ENCODE data around the gene BANF2. TPM values are rescaled to one million over a fixed set of nuclear protein-coding genes. Genes with fewer than 3 reads are reported as not detected.

BANF2 gene
- total RNA-seq, 1 experiment from 2014 or later, result not detected

DNA sequence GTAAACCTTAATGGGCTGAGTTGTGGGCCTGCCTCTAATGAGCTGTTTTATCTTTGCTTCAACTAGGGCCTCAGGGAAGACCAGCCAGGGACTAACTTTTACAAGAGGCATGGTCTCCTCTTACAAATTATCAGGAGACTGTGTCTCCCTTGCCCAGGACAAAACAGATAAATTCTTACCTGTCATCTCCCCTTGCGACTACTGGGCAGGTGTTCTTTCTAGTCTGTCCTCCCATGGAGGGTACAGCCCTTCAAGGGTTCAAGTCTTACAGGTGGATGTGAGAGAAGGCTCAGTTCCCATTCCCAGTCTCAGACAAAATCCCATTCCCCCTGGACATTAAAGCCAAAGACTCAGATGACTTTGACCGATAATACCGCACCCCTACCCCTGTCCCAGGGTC, 31.3 kb upstream of the BANF2 start:
- Mint-ChIP-seq H3K4me3 (no peak overlapping the region), H3K4me1 (peaks cover 25 to 38% of the 10 kb centered on the region in 2 experiments), H3K36me3 (ENCODE audit: insufficient read depth in 1 of 3, low read depth in 3 of 3) (peaks cover 2 to 9% (median 4%) of the 10 kb centered on the region in 3 experiments; a peak in 3 of 7 replicates), H3K27ac (peak overlapping the region in 1 of 3 experiments; percentile 45; a peak in 2 of 7 replicates), H3K9me3 (no peaks in the 10 kb centered on the region), H3K27me3 (ENCODE audit: low read depth) (no peaks in the 10 kb centered on the region)
- no peak overlapping the region for H3K18ac ChIP-seq (ENCODE audit: insufficient read length, low read depth, low read length)
- TF ChIP-seq, protein P1, sequence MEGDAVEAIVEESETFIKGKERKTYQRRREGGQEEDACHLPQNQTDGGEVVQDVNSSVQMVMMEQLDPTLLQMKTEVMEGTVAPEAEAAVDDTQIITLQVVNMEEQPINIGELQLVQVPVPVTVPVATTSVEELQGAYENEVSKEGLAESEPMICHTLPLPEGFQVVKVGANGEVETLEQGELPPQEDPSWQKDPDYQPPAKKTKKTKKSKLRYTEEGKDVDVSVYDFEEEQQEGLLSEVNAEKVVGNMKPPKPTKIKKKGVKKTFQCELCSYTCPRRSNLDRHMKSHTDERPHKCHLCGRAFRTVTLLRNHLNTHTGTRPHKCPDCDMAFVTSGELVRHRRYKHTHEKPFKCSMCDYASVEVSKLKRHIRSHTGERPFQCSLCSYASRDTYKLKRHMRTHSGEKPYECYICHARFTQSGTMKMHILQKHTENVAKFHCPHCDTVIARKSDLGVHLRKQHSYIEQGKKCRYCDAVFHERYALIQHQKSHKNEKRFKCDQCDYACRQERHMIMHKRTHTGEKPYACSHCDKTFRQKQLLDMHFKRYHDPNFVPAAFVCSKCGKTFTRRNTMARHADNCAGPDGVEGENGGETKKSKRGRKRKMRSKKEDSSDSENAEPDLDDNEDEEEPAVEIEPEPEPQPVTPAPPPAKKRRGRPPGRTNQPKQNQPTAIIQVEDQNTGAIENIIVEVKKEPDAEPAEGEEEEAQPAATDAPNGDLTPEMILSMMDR (conservative IDR thresholded peaks at IDR 0.05), result no peak
- no peaks in the 10 kb centered on the region for H4K20me1 ChIP-seq (ENCODE audit: control insufficient read depth, insufficient read depth, insufficient read length)
- no peak overlapping the region for H3K56ac ChIP-seq (ENCODE audit: insufficient read length, low read depth, low read length)
- H2AFZ ChIP-seq (ENCODE audit: low read length), result no peak overlapping the region
- DNase-seq, result no peak
- H3K4me2 ChIP-seq (ENCODE audit: insufficient read depth, insufficient read length, low read length), result no peak overlapping the region
- H3K4ac ChIP-seq (ENCODE audit: low read depth, low read length), result no peak overlapping the region
- no peak overlapping the region for H2BK15ac ChIP-seq (ENCODE audit: low read depth, low read length)
- H3K4me1 ChIP-seq (ENCODE audit: insufficient read depth, low read length), result peaks cover 2% of the 10 kb centered on the region
- no peak overlapping the region for H3K27ac ChIP-seq (ENCODE audit: insufficient read length, low read depth, low read length)
- no peak overlapping the region for H4K91ac ChIP-seq (ENCODE audit: insufficient read length, low read depth, low read length)
- no peak overlapping the region for H2BK120ac ChIP-seq (ENCODE audit: low read depth, low read length, poor library complexity, severe bottlenecking)
- H3K14ac ChIP-seq (ENCODE audit: insufficient read depth, low read length), result no peak overlapping the region
- no peak overlapping the region for H3K23ac ChIP-seq (ENCODE audit: insufficient read length, low read depth, low read length)
- no peak overlapping the region for H2AK5ac ChIP-seq (ENCODE audit: insufficient read length, low read length)
- no peak overlapping the region for H2BK5ac ChIP-seq (ENCODE audit: insufficient read length, low read length)
- no peak overlapping the region for H2BK20ac ChIP-seq (ENCODE audit: low read depth, low read length, poor library complexity, severe bottlenecking)
- peaks cover 16% of the 10 kb centered on the region for H3K79me1 ChIP-seq (ENCODE audit: insufficient read depth, low read depth, low read length, poor library complexity, severe bottlenecking)
- H3K23me2 ChIP-seq (ENCODE audit: insufficient read length, low read depth, low read length, poor library complexity, severe bottlenecking), result no peaks in the 10 kb centered on the region
- H3K27me3 ChIP-seq (ENCODE audit: insufficient read depth, low read length), result no peaks in the 10 kb centered on the region
- no peak overlapping the region for H3K9ac ChIP-seq (ENCODE audit: extremely low read depth, insufficient read length, low read length)
- H3K79me2 ChIP-seq (ENCODE audit: insufficient read depth, low read length), result peaks cover 20% of the 10 kb centered on the region; the same call in 1 of the 2 replicates
- no peak overlapping the region for H2BK12ac ChIP-seq (ENCODE audit: insufficient read length, low read depth, low read length)
- H4K5ac ChIP-seq (ENCODE audit: insufficient read length, low read depth, low read length), result no peak overlapping the region
- no CpG with 5 or more reads among the region's 3 CpGs for WGBS (ENCODE audit: extremely low coverage, insufficient read length, low lambda C conversion rate)
- H3K9me3 ChIP-seq (ENCODE audit: control insufficient read depth, low read depth, low read length), result no peaks in the 10 kb centered on the region
- no peak overlapping the region for H3T11ph ChIP-seq (ENCODE audit: low read length)
- no peak overlapping the region for H4K8ac ChIP-seq (replicated peaks; ENCODE audit: insufficient read length, low read depth, low read length)
